ENCODE data around the gene SYT1. TPM values are rescaled to one million over a fixed set of nuclear protein-coding genes. Genes with fewer than 3 reads are reported as not detected.

SYT1 gene
- total and polyA plus RNA-seq, 8 donors: under 0.01 to 11.4 (median 0.88) TPM

DNA sequence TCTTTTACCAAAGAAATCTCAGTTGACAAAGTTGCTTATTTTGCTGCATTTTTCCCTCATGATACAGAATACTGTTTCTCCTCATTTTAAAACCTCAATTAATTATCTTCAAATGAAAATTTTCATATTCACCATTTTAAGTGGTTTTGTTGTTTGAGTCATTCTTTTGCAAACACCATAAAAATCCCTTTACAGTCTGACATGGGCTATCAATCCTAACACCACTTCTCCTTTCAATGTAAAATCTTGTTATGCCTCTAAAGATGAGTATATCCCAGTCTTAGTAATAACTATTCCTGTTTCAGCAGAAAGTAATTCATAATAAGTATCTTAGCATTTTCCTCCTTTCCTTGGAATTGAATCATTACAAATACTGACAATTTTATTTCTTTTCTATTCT, 192.2 kb downstream of the SYT1 start:
- no peaks in the 10 kb centered on the region for H3K4me1 ChIP-seq
- H3K36me3 ChIP-seq: no peaks in the 10 kb centered on the region

DNA sequence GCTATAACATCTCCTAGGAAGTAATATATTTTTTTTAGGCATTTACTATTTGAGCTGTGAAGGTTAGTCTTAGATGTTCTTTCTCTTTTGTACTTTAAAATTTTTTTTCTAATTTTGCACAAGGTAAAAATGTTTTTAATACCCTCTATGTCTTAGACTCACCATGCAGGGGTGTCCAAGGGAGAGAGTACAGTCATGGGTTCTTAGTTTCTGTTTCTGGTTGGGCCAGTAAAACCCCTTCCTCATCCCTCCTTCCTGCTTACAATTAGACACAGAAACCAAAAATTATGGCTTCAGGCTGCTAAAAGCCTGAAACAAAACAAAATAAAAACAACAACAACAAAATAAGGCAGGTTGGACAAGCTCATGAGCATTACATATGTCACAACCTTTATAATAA, 193.0 kb downstream of the SYT1 start:
- no peaks in the 10 kb centered on the region for H3K27me3 ChIP-seq
- no peaks in the 10 kb centered on the region for H3K36me3 ChIP-seq
- intact Hi-C loops (cut with DNase I; ENCODE audit: low total_unique reads): no loop called here
- DNase-seq: no peak
- H3K4me1 ChIP-seq: no peaks in the 10 kb centered on the region
- TF ChIP-seq, protein P1, sequence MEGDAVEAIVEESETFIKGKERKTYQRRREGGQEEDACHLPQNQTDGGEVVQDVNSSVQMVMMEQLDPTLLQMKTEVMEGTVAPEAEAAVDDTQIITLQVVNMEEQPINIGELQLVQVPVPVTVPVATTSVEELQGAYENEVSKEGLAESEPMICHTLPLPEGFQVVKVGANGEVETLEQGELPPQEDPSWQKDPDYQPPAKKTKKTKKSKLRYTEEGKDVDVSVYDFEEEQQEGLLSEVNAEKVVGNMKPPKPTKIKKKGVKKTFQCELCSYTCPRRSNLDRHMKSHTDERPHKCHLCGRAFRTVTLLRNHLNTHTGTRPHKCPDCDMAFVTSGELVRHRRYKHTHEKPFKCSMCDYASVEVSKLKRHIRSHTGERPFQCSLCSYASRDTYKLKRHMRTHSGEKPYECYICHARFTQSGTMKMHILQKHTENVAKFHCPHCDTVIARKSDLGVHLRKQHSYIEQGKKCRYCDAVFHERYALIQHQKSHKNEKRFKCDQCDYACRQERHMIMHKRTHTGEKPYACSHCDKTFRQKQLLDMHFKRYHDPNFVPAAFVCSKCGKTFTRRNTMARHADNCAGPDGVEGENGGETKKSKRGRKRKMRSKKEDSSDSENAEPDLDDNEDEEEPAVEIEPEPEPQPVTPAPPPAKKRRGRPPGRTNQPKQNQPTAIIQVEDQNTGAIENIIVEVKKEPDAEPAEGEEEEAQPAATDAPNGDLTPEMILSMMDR (IDR thresholded peaks at IDR 0.05): no peak
- TF ChIP-seq POLR2AphosphoS5 (IDR thresholded peaks at IDR 0.05) (no peak), EP300 (IDR thresholded peaks at IDR 0.05) (no peak), POLR2A (IDR thresholded peaks at IDR 0.05) (no peak)
- H3K9me3 ChIP-seq: no peaks in the 10 kb centered on the region
- H3K4me3 ChIP-seq: no peak overlapping the region
- H3K27ac ChIP-seq: no peak overlapping the region

More for the DNA sequence above, 192.2 kb downstream of the SYT1 start:
- TF ChIP-seq EP300 (IDR thresholded peaks at IDR 0.05) (no peak), POLR2A (IDR thresholded peaks at IDR 0.05) (no peak), POLR2AphosphoS5 (IDR thresholded peaks at IDR 0.05) (no peak)
- TF ChIP-seq, protein P1 (IDR thresholded peaks at IDR 0.05): no peak
- intact Hi-C loops (cut with DNase I; ENCODE audit: low total_unique reads): no loop called here
- Histone ChIP-seq H3K27me3 (no peaks in the 10 kb centered on the region), H3K27ac (no peak overlapping the region), H3K4me3 (no peak overlapping the region), H3K9me3 (no peaks in the 10 kb centered on the region)
- DNase-seq: no peak

DNA sequence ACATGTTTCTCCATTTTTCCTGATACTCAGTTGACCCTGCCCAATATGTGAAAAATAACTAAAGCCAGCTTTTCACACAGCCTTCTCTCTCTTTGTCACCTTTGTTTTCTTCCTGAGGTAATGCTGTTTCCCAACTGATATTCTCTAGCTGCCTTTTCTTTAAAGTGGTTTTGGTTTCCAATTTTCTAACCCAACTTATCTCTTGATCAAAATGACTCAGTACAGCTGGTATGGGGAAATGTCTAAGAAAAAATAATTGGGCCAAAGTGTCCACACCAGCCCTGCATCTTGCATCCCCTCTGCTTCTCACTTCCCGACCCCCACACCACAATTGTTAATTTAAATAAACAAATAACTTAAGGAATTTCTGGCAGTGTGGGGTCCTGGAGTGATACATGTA, 193.8 kb downstream of the SYT1 start:
- no peaks in the 10 kb centered on the region for H3K9me3 ChIP-seq
- WGBS, 5 donors: 18 to 36% (median 30%) methylated on average over 1 of the region's 1 CpG
- no peak overlapping the region for H3K4me3 ChIP-seq
- H3K4me1 ChIP-seq: no peaks in the 10 kb centered on the region
- no peak overlapping the region for H3K27ac ChIP-seq
- TF ChIP-seq, protein P1 (IDR thresholded peaks at IDR 0.05): no peak
- no peak for TF ChIP-seq POLR2A (IDR thresholded peaks at IDR 0.05)
- TF ChIP-seq POLR2AphosphoS5 (IDR thresholded peaks at IDR 0.05): no peak
- no peak for TF ChIP-seq EP300 (IDR thresholded peaks at IDR 0.05)
- intact Hi-C loops (cut with DNase I; ENCODE audit: low total_unique reads): no loop called here
- H3K36me3 ChIP-seq: no peaks in the 10 kb centered on the region
- no peaks in the 10 kb centered on the region for H3K27me3 ChIP-seq
- DNase-seq: no peak

DNA sequence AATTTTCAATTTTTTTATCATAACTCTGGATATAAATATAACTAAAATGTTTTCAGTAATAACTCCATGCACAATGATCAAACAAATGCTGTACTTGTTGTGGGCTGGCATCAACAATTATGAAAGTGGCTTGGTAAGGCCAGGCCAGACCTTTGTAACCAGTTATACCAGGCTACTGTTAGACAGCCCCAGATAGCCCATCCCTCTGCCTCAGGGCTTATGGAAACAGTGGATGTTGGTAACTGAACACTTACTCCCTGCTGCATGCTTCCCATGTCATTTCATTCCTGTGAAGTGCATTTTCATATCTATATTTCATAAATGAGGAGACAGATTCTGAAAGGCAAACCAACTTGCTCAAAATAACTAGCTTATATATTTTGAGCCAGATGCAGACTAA, 195.0 kb downstream of the SYT1 start:
- TF ChIP-seq, protein P1 (IDR thresholded peaks at IDR 0.05): no peak
- no peak for TF ChIP-seq POLR2AphosphoS5 (IDR thresholded peaks at IDR 0.05)
- TF ChIP-seq EP300 (IDR thresholded peaks at IDR 0.05): no peak
- TF ChIP-seq POLR2A (IDR thresholded peaks at IDR 0.05): no peak
- H3K36me3 ChIP-seq: no peaks in the 10 kb centered on the region
- no peaks in the 10 kb centered on the region for H3K4me1 ChIP-seq
- H3K27ac ChIP-seq: no peak overlapping the region
- H3K9me3 ChIP-seq: no peaks in the 10 kb centered on the region
- no peak overlapping the region for H3K4me3 ChIP-seq
- no peaks in the 10 kb centered on the region for H3K27me3 ChIP-seq
- no peak for DNase-seq
- intact Hi-C loops (cut with DNase I; ENCODE audit: low total_unique reads): no loop called here
